Adrenal gland (tissue), 5 donors: ENCODE data around the gene UVRAG.

ENCODE experiments used
- CTCF ChIP-seq, 6 experiments: fragments of 450-650 bp in 4 of 6; fragments of 200-600 bp in 2 of 6; sonication (generic) in 1 of 6; IDR thresholded peaks; 1 replicate in 5 of 6; 2 replicates in 1 of 6; pipeline versions ENCODE4 v1.5.1 to v1.8.0; 2016 to 2021; ENCODE audit warnings: antibody characterized with exemption in 6 of 6, mild to moderate bottlenecking in 2 of 6, moderate library complexity in 1 of 6
- POLR2A ChIP-seq, 2 donors: fragments of 450-650 bp; IDR thresholded peaks; one replicate each; pipeline ENCODE4 v1.6.1; 2017; ENCODE audit warnings: antibody characterized with exemption in 2 of 2, mild to moderate bottlenecking in 2 of 2, moderate library complexity in 1 of 2
- donor health status: DM: no; HTN: no; CAD: no.

GRCh38 chr11:75955443-75955842, 140.4 kb downstream of the UVRAG start:
- TF ChIP-seq CTCF (IDR thresholded peaks at IDR 0.05): no peak
- no peak for TF ChIP-seq POLR2A (IDR thresholded peaks at IDR 0.05)
